Central memory CD8-positive, alpha-beta T cell (primary cell): ENCODE measurements around the gene CD52.

Experiments
- ATAC-seq: fragments of 150-1000 bp; cut with Tn5 transposase; replicated peaks from 2 replicates; pipeline ENCODE4 v1.10.0; 2022; ENCODE audit warnings: mild to moderate bottlenecking, moderate FRiP score, moderate number of reproducible peaks; ENCODE audit not compliant: poor library complexity, severe bottlenecking; ENCODE audit errors: extremely low read depth
- DNase-seq, 2 donors: peaks; one replicate each; pipeline ENCODE4 v3.0.0; 2021; ENCODE audit warnings: low spot score in 2 of 2
- H3K27ac Mint-ChIP-seq: one replicate; pipeline ENCODE4 v1.8.0; 2022; ENCODE audit warnings: low read depth, mild to moderate bottlenecking, moderate library complexity, mixed read lengths
- H3K27me3 Mint-ChIP-seq: one replicate; pipeline ENCODE4 v1.8.0; 2022; ENCODE audit warnings: mixed read lengths
- H3K36me3 Mint-ChIP-seq: one replicate; pipeline ENCODE4 v1.8.0; 2022; ENCODE audit warnings: mild to moderate bottlenecking, moderate library complexity, mixed read lengths; ENCODE audit not compliant: insufficient read depth
- H3K4me1 Mint-ChIP-seq: one replicate; pipeline ENCODE4 v1.8.0; 2022; ENCODE audit warnings: mixed read lengths
- H3K4me3 Mint-ChIP-seq: one replicate; pipeline ENCODE4 v1.8.0; 2022; ENCODE audit warnings: mild to moderate bottlenecking, moderate library complexity, mixed read lengths
- H3K9me3 Mint-ChIP-seq: one replicate; pipeline ENCODE4 v1.8.0; 2022; ENCODE audit warnings: mixed read lengths

The CD52 gene

DNA sequence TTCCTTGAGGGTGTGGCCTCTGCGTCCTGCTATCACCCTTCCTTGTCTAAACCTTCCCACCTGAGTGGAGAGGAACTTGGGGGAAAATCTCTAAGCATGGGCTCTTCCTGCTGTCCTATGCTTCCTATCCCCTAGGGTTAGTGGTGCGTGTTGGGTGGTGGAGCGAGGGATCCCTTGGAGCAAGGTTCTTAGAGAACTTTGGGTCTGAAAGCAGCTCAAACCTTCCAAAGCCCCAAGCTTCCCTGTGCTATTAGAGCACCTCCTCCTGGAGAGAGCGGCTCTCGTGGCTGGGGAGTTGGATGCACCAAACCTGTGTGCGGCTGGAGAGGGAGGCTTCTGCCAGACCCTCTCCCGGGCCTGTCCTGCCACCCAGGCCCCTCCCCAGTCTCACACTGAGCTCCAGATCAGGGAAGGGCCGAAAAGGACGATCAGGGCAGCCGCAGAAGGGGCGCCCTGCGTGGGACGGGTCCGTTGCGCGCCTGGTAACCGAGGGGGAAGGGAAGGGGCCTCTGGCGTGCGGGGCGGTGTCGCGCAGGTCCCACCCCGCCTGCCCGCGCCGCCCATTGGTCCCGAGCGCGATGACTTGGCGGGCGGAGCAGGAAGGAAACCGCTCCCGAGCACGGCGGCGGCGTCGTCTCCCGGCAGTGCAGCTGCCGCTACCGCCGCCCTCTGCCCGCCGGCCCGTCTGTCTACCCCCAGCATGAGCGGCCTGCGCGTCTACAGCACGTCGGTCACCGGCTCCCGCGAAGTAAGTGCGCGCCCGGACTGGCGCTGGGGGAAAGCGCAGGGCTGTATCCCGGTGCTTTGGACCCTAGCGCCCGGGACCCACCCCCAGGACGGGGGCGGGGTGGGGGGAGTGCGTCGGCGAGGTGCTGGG lies 38.1 kb upstream of the CD52 start, which contains the start of gene SH3BGRL3:
Gene SH3BGRL3, plus strand, starts transcription at position 631 of the 877 bp plus-strand sequence. Its CDS starts 70 bp downstream, at position 701.
- Mint-ChIP-seq H3K27me3 (no peaks in the 10 kb centered on the region), H3K27ac (peak within 1 kb of the TSS; percentile 88), H3K4me1 (peaks cover 81% of the 10 kb centered on the region), H3K36me3 (peaks cover 35% of the 10 kb centered on the region), H3K9me3 (no peaks in the 10 kb centered on the region), H3K4me3 (peak within 1 kb of the TSS; percentile 86)
- ATAC-seq (peak; percentile 53), DNase-seq (peak; percentile 63 to 66)

DNA sequence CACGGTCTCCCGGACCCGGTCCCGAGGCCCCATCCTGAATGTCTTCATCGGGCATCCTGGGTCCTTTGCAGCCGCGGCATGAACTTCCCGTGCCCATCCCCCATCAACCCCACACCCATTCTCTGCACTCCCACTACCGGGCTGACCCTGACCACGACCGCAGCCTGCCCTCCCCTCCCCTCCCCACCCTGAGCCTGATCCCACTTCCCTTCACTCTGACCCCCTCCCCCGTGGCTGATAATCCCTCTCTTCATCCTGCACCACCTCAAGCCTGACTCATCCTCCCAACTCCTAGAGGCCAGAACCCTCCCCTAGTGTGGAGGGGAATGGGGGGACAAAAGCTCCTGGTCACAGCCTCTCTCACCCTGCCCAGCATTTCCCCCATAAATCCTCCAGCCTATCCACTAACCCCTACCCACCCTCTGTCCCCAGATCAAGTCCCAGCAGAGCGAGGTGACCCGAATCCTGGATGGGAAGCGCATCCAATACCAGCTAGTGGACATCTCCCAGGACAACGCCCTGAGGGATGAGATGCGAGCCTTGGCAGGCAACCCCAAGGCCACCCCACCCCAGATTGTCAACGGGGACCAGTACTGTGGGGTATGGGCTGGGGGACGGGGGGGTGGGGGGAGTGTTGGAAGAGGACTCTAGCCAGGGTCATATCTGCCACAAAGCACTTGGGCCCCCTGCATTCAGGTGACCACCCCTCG lies 37.3 kb upstream of the CD52 start:
- peak overlapping the region; percentile 86 for H3K4me3 Mint-ChIP-seq
- H3K9me3 Mint-ChIP-seq: no peaks in the 10 kb centered on the region
- no peaks in the 10 kb centered on the region for H3K27me3 Mint-ChIP-seq
- H3K4me1 Mint-ChIP-seq: peaks cover 87% of the 10 kb centered on the region
- H3K36me3 Mint-ChIP-seq: peaks cover 39% of the 10 kb centered on the region
- peak overlapping the region; percentile 88 for H3K27ac Mint-ChIP-seq
- DNase-seq (no peak), ATAC-seq (no peak)

DNA sequence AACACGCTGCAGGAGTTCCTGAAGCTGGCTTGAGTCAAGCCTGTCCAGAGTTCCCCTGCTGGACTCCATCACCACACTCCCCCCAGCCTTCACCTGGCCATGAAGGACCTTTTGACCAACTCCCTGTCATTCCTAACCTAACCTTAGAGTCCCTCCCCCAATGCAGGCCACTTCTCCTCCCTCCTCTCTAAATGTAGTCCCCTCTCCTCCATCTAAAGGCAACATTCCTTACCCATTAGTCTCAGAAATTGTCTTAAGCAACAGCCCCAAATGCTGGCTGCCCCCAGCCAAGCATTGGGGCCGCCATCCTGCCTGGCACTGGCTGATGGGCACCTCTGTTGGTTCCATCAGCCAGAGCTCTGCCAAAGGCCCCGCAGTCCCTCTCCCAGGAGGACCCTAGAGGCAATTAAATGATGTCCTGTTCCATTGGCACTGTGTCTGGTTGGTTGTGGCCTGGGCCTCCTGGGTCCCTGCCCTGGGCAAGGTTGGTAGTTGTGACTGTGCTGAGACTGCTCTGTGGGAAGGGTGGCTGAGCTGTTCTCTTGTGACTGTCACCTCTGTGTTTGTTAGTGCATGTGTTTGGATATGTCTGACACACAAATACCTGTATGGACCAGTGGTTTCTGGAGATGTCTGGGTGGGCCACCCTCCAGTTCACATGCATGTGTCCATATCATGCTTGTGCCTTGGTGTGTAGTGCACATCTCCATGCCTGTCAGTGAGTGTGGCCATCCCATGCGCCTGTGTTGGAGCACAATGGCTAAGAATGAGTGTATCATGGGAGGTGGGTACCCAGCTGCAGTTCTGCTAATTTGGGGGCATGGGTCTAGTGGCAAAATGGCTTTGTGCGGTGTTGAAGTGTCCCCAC lies 36.4 kb upstream of the CD52 start:
- H3K4me1 Mint-ChIP-seq: peaks cover 84% of the 10 kb centered on the region
- H3K9me3 Mint-ChIP-seq: no peaks in the 10 kb centered on the region
- H3K4me3 Mint-ChIP-seq: peak overlapping the region; percentile 86
- peak overlapping the region; percentile 88 for H3K27ac Mint-ChIP-seq
- H3K27me3 Mint-ChIP-seq: no peaks in the 10 kb centered on the region
- ATAC-seq (no peak), DNase-seq (no peak)
- H3K36me3 Mint-ChIP-seq: peaks cover 38% of the 10 kb centered on the region

DNA sequence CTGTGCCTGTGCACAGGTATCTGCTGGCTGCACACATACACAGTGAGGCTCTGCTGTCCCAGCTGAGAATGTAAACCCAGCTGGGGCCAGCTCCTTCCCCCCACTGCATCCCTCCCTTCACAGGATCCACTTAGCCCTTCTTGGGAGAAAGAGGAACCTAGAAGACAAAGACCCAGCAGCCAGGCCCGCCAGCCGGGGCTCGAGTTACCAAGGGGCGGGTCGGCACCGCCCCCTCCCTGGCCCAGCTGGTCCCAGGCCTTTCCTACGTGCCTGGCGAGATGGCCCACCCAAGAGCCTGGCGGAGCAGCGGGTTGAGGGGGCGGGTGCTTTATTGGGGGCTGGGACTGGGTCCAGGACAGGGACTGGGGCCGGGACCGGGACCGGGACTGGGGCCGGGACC lies 35.8 kb upstream of the CD52 start:
- Mint-ChIP-seq H3K9me3 (no peaks in the 10 kb centered on the region), H3K36me3 (peaks cover 38% of the 10 kb centered on the region), H3K4me1 (peaks cover 81% of the 10 kb centered on the region), H3K27me3 (no peaks in the 10 kb centered on the region), H3K27ac (no peak overlapping the region), H3K4me3 (peak overlapping the region; percentile 86)
- DNase-seq (no peak), ATAC-seq (no peak)

DNA sequence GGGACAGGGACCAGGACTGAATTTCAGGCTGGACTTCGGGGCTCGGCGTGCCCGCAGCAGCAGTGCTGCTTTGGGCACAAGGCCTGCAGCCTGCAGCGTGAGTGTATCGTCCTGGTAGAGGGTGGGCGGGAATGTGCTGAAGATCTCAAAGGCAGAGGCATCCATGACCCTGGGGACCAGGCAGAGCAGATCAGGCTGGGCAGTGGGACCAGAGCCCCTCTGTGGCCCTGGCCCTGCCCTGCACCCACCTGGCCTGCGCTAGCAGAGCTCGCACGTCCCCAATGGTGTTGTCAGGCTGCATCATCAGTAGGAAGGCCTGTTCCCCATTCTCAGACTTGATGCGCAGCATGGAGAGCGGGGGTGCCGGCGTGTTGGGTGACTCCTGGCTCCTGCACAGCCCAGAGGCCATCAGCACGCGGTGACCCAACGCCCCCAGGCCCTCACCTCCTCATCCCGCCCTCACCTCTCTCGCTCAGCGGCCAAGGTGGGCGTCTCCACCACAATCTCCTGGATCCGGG lies 35.3 kb upstream of the CD52 start:
- H3K4me1 Mint-ChIP-seq: peaks cover 82% of the 10 kb centered on the region
- no peaks in the 10 kb centered on the region for H3K9me3 Mint-ChIP-seq
- ATAC-seq (no peak), DNase-seq (no peak)
- H3K36me3 Mint-ChIP-seq: peaks cover 38% of the 10 kb centered on the region
- H3K4me3 Mint-ChIP-seq: peak overlapping the region; percentile 66
- no peaks in the 10 kb centered on the region for H3K27me3 Mint-ChIP-seq
- peak overlapping the region; percentile 87 for H3K27ac Mint-ChIP-seq

DNA sequence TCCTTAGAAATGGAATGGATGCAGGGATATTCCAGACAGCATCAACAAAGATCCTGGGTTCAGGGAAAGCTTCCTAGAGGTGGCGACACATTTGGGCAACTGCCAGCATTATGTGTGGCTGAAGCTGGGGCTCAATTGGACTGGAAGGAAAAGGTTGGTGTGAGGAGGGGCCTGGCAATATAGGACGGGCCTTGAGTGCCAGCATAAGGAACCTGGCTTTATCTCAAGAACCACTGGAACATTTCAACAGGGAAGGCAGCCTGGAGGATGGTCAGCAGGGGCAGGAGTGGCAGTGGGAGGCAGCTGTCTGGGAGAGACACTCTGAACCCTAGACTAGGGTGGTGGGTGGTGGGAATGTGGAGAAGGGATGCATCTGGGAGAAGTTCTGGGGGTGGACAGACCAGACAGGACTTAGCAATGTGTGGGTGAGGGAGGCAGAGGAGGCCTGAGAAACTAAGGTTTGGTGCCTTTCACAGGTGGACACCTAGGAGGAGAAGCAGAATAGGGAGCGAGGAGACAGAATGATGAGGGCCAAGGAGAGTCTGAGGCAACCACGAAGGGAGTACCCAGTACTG lies 34.4 kb upstream of the CD52 start:
- ATAC-seq: no peak
- Mint-ChIP-seq H3K4me3 (peak overlapping the region; percentile 66), H3K27ac (peak overlapping the region; percentile 87)

DNA sequence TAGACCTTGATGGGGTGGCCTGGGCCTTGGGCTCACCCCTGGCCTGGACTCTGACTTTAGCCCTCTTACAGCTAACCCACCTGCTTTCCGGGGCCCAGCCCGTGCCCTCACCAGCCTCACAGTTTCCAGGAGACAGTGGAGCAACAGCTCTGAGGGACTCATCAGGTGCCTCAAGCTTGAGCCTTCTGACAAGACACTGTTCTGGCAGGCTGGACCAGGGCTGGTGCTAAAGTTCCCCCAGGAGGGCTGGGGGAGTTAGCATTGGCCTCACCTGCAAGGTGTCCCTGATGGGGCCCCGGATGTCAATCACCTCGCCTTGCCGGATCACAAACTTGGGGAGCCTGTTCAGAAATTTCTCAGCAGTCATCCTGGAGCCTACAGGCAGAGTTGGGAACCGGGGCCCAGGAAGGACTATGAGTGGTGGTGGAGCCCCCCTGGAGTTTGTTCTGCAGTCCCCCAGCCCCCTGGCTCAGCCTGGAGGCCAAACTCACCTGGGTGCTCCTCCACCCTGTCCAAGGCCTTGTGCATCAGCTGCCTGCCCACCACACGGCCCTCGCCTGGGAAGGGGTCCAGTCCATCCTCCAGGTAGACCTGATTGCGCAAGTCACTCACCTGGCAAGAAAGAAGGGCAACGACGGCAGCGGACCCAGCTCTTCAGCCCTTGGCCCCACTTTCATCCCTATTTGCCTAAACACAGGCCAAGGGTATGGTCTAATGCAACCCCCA lies 33.7 kb upstream of the CD52 start:
- H3K27me3 Mint-ChIP-seq: no peaks in the 10 kb centered on the region
- peaks cover 82% of the 10 kb centered on the region for H3K4me1 Mint-ChIP-seq
- H3K27ac Mint-ChIP-seq: peak overlapping the region; percentile 87
- H3K36me3 Mint-ChIP-seq: peaks cover 38% of the 10 kb centered on the region
- DNase-seq (no peak), ATAC-seq (no peak)
- peak overlapping the region; percentile 66 for H3K4me3 Mint-ChIP-seq
- H3K9me3 Mint-ChIP-seq: no peaks in the 10 kb centered on the region

More for the DNA sequence above, 34.4 kb upstream of the CD52 start:
- Mint-ChIP-seq H3K4me1 (peaks cover 82% of the 10 kb centered on the region), H3K27me3 (no peaks in the 10 kb centered on the region), H3K9me3 (no peaks in the 10 kb centered on the region), H3K36me3 (peaks cover 38% of the 10 kb centered on the region)
- no peak for DNase-seq

DNA sequence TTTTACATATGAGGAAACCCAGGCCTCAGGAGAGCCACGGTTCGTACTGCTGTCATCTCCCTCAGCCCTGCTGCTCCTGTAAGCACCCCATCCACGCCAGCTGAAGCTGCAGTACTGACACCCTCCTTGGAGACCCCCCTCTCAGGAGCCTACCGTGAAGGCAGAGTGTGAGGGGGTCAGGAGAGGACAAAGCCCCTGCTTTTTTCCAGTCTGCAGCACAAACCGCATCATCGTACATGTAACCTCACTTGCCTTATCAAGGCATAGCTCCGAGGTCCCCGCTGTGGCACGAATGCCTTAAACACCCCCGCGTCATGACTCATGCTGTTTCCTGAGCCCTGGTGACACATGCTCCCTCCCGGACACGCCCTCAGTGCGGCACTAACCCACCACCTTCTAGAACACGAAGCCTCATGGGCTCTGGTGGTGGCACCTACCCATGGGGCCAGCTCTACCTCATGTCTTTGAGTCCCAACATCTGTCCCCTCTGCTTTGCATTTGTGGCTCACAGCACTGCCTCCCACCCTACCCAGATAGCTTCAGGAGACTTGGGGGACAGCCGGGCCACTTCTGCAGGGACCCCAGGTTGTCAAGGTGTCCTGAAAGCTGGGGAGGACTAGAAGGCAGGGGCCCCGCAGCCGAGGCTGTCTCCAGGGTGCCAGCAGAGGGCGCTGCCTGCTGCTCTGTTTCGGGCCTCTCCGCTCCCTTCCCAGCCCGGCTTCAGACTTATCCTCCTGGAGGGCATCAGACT lies 33.0 kb upstream of the CD52 start:
- H3K9me3 Mint-ChIP-seq: no peaks in the 10 kb centered on the region
- ATAC-seq (peak; percentile 81), DNase-seq (peak; percentile 73 to 85)
- H3K4me3 Mint-ChIP-seq: peak overlapping the region; percentile 66
- peaks cover 36% of the 10 kb centered on the region for H3K36me3 Mint-ChIP-seq
- H3K27me3 Mint-ChIP-seq: no peaks in the 10 kb centered on the region
- H3K27ac Mint-ChIP-seq: peak overlapping the region; percentile 87
- peaks cover 83% of the 10 kb centered on the region for H3K4me1 Mint-ChIP-seq

DNA sequence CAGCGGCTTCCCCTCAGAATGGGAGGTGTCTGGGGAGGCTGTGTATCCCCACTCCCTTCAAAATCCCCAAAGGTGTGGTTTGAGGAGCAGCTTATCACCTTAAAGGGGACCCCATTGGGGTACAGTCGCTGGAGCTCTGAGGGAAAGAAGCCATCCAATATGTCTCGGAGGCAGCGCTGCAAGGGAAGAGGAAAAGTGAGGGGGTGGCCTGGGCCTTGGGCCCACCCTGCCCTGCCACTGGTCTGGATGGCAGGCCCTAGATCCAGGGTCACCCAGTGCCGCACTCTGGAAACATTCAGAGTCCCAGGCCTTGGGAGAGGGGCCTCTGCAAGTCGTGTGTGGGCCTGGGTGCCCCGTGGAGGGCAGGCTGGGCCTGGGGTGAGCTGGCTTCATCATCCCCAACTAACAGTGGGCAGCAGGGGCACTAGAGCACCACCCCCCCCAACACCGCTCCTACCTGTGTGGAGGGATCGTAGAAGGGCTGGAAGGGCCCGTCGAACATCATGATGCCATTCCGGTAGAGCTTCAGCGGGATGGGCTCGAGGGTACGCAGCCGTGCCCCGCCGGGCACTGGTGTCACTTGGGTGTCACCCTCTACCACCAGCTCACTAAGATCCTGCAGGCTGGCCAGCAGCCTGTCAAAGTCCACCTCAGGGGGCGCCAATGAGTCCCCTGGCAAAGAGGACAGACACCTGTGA lies 32.2 kb upstream of the CD52 start:
- ATAC-seq: no peak
- no peak for DNase-seq
- Mint-ChIP-seq H3K27ac (peak overlapping the region; percentile 87), H3K9me3 (no peaks in the 10 kb centered on the region), H3K4me1 (peaks cover 88% of the 10 kb centered on the region), H3K27me3 (no peaks in the 10 kb centered on the region), H3K4me3 (peak overlapping the region; percentile 66), H3K36me3 (peaks cover 35% of the 10 kb centered on the region)

DNA sequence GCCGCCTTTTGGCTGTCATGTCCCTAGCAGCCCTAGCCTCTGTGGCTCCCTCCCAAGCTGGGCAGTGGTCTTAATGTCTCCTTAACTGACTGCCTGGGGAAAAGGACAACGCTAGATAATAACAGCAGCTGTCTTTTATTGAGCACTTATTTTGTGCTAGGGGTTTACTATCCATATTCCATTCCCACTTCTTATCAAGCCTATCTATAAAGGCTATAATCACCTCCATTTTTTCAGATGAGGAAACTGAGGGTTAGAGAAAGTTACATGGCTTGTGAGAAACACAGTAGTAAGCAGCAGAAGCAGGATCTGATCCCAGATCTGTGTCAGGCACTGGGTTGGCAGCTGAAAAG lies 31.7 kb upstream of the CD52 start:
- Mint-ChIP-seq H3K4me1 (peaks cover 88% of the 10 kb centered on the region), H3K4me3 (peak overlapping the region; percentile 66), H3K27ac (peak overlapping the region; percentile 87), H3K36me3 (peaks cover 32% of the 10 kb centered on the region), H3K9me3 (no peaks in the 10 kb centered on the region), H3K27me3 (no peaks in the 10 kb centered on the region)
- ATAC-seq (no peak), DNase-seq (no peak)
